Measurements from ENCODE around the gene IL20RB. TPM values are rescaled to one million over a fixed set of nuclear protein-coding genes. Genes with fewer than 3 reads are reported as not detected.
A peak's percentile ranks its signal among the peaks of the same experiment; 100 is the strongest.

IL20RB gene
- total and polyA plus RNA-seq, 2 donors from 2014 or later: 0.79 TPM; not detected in 1

DNA sequence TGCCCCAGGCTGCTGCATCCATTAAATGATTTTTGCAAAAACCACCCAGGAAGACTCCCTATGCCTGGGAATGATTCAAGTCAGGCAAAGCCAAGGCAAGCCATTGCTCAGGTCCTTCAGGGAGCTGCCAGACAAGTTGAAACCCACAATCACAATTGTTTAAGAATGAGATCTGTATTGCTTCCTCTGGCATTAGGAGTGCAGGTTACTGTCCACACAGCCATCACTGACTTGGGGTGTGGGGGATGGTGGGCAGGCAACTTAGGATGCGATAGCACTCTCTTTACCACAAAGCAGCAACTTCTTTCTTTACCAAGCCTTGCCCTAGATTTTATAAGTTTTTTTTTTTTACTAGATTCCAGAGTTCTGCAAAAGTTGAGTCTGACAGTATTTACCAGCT, 15.0 kb upstream of the IL20RB start:
- Histone ChIP-seq H3K36me3 (ENCODE audit: control insufficient read depth in 2 of 3, insufficient read depth in 3 of 3, low read length in 3 of 3) (no peaks in the 10 kb centered on the region), H3K9me3 (ENCODE audit: control insufficient read depth in 2 of 3, insufficient read depth in 1 of 3, low read length in 3 of 3) (no peaks in the 10 kb centered on the region), H3K27me3 (ENCODE audit: control insufficient read depth, insufficient read depth, low read length) (no peaks in the 10 kb centered on the region), H3K9ac (ENCODE audit: low read length in 3 of 3) (no peak overlapping the region), H3K4me1 (ENCODE audit: control insufficient read depth in 2 of 3, insufficient read depth in 2 of 3, low read depth in 1 of 3, low read length in 3 of 3) (no peaks in the 10 kb centered on the region), H3K4me3 (ENCODE audit: low read length in 3 of 3) (no peak overlapping the region), H3K27ac (ENCODE audit: low read depth in 2 of 2, low read length in 2 of 2) (no peak overlapping the region)
- no peak for FAIRE-seq
- intact Hi-C loops (cut with DNase I): no loop called here
- TF ChIP-seq, protein P1, sequence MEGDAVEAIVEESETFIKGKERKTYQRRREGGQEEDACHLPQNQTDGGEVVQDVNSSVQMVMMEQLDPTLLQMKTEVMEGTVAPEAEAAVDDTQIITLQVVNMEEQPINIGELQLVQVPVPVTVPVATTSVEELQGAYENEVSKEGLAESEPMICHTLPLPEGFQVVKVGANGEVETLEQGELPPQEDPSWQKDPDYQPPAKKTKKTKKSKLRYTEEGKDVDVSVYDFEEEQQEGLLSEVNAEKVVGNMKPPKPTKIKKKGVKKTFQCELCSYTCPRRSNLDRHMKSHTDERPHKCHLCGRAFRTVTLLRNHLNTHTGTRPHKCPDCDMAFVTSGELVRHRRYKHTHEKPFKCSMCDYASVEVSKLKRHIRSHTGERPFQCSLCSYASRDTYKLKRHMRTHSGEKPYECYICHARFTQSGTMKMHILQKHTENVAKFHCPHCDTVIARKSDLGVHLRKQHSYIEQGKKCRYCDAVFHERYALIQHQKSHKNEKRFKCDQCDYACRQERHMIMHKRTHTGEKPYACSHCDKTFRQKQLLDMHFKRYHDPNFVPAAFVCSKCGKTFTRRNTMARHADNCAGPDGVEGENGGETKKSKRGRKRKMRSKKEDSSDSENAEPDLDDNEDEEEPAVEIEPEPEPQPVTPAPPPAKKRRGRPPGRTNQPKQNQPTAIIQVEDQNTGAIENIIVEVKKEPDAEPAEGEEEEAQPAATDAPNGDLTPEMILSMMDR (IDR thresholded peaks at IDR 0.05; ENCODE audit: borderline replicate concordance, extremely low read depth, insufficient read depth): no peak
- no peak for DNase-seq

DNA sequence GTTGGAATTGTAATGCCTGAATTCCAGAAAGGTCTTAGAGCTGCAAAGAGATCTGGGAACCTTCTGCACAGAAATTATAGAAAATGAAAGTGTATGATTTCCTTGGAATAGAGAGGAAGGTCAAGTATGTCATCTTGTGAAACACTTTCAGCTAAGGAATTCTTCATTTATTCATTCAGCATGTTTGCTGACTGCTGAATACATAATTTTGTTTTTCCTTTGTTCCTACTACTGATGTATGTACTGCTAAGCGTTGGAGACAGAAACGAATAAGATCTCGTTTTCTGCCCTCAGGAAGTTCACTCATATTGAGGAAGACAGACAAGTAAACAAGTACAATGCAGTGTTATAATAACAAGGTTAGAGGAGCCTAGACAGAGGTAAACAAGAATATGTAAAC, 14.3 kb upstream of the IL20RB start:
- H3K9ac ChIP-seq (ENCODE audit: low read length in 3 of 3): no peak overlapping the region
- H3K36me3 ChIP-seq (ENCODE audit: control insufficient read depth in 2 of 3, insufficient read depth in 3 of 3, low read length in 3 of 3): no peaks in the 10 kb centered on the region
- TF ChIP-seq, protein P1 (IDR thresholded peaks at IDR 0.05; ENCODE audit: borderline replicate concordance, extremely low read depth, insufficient read depth): no peak
- H3K4me3 ChIP-seq (ENCODE audit: low read length in 3 of 3): peak overlapping the region in 1 of 3 donors; percentile 13
- no peaks in the 10 kb centered on the region for H3K9me3 ChIP-seq (ENCODE audit: control insufficient read depth in 2 of 3, insufficient read depth in 1 of 3, low read length in 3 of 3)
- H3K27me3 ChIP-seq (ENCODE audit: control insufficient read depth, insufficient read depth, low read length): no peaks in the 10 kb centered on the region
- intact Hi-C loops (cut with DNase I): no loop called here
- no peaks in the 10 kb centered on the region for H3K4me1 ChIP-seq (ENCODE audit: control insufficient read depth in 2 of 3, insufficient read depth in 2 of 3, low read depth in 1 of 3, low read length in 3 of 3)
- peak overlapping the region; percentile 18 to 27 for H3K27ac ChIP-seq (ENCODE audit: low read depth in 2 of 2, low read length in 2 of 2)
- no peak for FAIRE-seq
- DNase-seq: no peak

DNA sequence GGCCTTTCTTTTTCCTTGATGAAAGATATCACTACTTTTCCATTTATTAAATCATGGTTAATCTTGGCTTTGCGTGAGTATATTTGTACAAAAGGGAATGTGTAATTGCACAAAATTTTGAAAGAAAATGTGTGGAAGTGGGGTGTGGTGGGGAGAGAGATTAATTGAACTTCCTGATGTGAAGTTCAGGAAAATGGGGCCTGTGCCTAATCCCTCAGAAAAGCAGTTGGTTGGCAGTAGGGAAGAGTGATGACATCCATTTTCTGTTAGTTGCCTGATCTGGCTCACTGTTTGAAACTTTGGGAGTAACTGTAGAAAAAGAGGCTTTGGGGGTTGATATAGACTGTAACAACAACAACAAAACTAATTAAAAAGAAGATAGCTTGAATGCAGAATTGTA, 10.8 kb upstream of the IL20RB start:
- Histone ChIP-seq H3K4me1 (ENCODE audit: control insufficient read depth in 2 of 3, insufficient read depth in 2 of 3, low read depth in 1 of 3, low read length in 3 of 3) (no peaks in the 10 kb centered on the region), H3K4me3 (ENCODE audit: low read length in 3 of 3) (no peak overlapping the region), H3K9ac (ENCODE audit: low read length in 3 of 3) (no peak overlapping the region), H3K36me3 (ENCODE audit: control insufficient read depth in 2 of 3, insufficient read depth in 3 of 3, low read length in 3 of 3) (no peaks in the 10 kb centered on the region), H3K9me3 (ENCODE audit: control insufficient read depth in 2 of 3, insufficient read depth in 1 of 3, low read length in 3 of 3) (no peaks in the 10 kb centered on the region), H3K27me3 (ENCODE audit: control insufficient read depth, insufficient read depth, low read length) (no peaks in the 10 kb centered on the region), H3K27ac (ENCODE audit: low read depth in 2 of 2, low read length in 2 of 2) (no peak overlapping the region)
- intact Hi-C loops (cut with DNase I): no loop called here
- FAIRE-seq: no peak
- TF ChIP-seq, protein P1 (IDR thresholded peaks at IDR 0.05; ENCODE audit: borderline replicate concordance, extremely low read depth, insufficient read depth): no peak
- no peak for DNase-seq

DNA sequence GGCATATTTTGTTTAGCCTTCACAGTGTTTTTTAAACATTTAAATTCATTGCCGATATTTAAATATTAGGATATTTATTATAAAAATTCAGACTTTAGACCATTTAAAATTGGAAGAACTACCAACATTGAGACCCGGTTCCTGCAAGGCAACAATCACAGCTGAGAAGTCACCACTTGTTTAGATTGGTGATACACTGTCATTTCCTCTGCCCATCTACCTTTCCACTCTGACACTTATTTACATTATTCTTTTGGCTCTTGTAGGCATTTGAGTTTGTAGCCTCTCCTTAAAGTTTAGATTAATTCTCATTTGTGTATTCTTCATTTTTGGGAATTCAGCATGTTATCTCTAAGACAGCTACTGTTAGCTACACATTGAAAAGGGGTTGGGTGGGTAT, 10.3 kb upstream of the IL20RB start:
- TF ChIP-seq, protein P1 (IDR thresholded peaks at IDR 0.05; ENCODE audit: borderline replicate concordance, extremely low read depth, insufficient read depth): no peak
- Histone ChIP-seq H3K27ac (ENCODE audit: low read depth in 2 of 2, low read length in 2 of 2) (no peak overlapping the region), H3K9ac (ENCODE audit: low read length in 3 of 3) (no peak overlapping the region), H3K4me1 (ENCODE audit: control insufficient read depth in 2 of 3, insufficient read depth in 2 of 3, low read depth in 1 of 3, low read length in 3 of 3) (no peaks in the 10 kb centered on the region), H3K36me3 (ENCODE audit: control insufficient read depth in 2 of 3, insufficient read depth in 3 of 3, low read length in 3 of 3) (no peaks in the 10 kb centered on the region), H3K27me3 (ENCODE audit: control insufficient read depth, insufficient read depth, low read length) (no peaks in the 10 kb centered on the region), H3K9me3 (ENCODE audit: control insufficient read depth in 2 of 3, insufficient read depth in 1 of 3, low read length in 3 of 3) (no peaks in the 10 kb centered on the region), H3K4me3 (ENCODE audit: low read length in 3 of 3) (no peak overlapping the region)
- intact Hi-C loops (cut with DNase I): no loop called here
- FAIRE-seq (no peak), DNase-seq (no peak)
